ENCODE results near the gene DENND1A.

The DENND1A gene

GRCh38 chr9:123517512-123517911 lies 412.4 kb downstream of the DENND1A start:
- no peak for DNase-seq (ENCODE audit: extremely low read depth, low read depth)
- TF ChIP-seq, protein P1, sequence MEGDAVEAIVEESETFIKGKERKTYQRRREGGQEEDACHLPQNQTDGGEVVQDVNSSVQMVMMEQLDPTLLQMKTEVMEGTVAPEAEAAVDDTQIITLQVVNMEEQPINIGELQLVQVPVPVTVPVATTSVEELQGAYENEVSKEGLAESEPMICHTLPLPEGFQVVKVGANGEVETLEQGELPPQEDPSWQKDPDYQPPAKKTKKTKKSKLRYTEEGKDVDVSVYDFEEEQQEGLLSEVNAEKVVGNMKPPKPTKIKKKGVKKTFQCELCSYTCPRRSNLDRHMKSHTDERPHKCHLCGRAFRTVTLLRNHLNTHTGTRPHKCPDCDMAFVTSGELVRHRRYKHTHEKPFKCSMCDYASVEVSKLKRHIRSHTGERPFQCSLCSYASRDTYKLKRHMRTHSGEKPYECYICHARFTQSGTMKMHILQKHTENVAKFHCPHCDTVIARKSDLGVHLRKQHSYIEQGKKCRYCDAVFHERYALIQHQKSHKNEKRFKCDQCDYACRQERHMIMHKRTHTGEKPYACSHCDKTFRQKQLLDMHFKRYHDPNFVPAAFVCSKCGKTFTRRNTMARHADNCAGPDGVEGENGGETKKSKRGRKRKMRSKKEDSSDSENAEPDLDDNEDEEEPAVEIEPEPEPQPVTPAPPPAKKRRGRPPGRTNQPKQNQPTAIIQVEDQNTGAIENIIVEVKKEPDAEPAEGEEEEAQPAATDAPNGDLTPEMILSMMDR (IDR thresholded peaks at IDR 0.05; ENCODE audit: low read depth, low read length) = no peak

DNA sequence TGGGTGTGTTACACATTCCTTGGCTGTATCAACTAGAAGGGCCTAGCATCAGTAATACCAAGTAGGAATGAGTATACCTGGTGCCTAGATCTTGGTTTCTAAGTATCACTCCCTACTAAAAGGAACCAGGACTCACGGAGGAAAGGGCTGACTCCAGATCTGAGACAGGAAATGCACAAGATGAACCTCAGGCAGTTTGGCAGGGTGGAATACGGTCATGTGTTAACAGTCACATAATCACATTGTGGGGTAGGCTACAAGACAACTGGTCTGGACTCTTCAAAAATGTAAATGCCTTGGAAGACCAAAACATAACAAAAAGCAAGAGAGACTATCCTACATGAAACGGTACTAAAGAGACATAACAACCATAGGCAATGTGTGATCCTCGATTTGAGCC lies 415.2 kb downstream of the DENND1A start:
- no peak for DNase-seq (ENCODE audit: extremely low read depth, low read depth)
- TF ChIP-seq, protein P1 (IDR thresholded peaks at IDR 0.05; ENCODE audit: low read depth, low read length) = no peak

DNA sequence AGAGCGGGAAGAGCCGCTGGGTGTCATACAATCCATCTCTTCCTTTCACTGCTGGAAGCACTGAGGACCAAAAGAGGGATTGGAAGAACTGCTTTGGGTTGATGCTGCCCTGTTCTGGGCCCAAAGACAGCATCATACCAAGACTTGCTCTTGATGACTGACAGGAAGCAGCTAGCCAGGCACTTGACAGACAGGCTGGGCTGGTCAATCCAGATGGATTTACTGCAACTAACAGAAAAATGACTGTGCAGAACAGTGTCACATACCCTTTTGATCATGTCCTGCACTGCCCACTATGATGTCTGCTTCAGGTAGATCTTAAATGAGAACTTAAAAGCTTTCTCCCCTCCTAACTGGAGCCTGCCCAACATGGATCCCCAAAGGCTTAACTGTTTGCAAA lies 416.4 kb downstream of the DENND1A start:
- TF ChIP-seq, protein P1 (IDR thresholded peaks at IDR 0.05; ENCODE audit: low read depth, low read length) = no peak
- DNase-seq (ENCODE audit: extremely low read depth, low read depth) = no peak

- TF ChIP-seq, protein P1 (IDR thresholded peaks at IDR 0.05; ENCODE audit: low read depth, low read length) = no peak
- DNase-seq (ENCODE audit: extremely low read depth, low read depth) = no peak
These were observed 418.3 kb downstream of the DENND1A start for GRCh38 chr9:123511326-123512277.

DNA sequence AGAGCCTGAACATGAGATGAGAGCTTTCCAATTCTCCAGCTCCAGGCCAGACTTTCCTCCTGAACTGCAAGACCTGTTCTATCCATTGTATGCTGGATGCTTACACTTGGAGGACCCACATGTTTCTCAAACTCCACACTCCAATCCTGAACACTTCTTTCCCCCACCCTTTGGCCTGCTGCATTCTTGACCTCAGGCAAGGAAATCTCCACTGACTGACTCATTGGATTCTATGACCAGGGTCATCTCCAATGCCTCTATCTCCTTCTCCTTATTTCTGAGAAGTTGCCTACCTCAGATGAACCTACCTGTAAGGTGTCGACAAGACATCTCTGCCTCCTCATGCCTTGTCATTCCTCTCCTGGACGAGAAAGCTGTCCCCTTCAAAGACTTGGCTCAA lies 420.3 kb downstream of the DENND1A start:
- no peak for DNase-seq (ENCODE audit: extremely low read depth, low read depth)
- TF ChIP-seq, protein P1 (IDR thresholded peaks at IDR 0.05; ENCODE audit: low read depth, low read length) = no peak

DNA sequence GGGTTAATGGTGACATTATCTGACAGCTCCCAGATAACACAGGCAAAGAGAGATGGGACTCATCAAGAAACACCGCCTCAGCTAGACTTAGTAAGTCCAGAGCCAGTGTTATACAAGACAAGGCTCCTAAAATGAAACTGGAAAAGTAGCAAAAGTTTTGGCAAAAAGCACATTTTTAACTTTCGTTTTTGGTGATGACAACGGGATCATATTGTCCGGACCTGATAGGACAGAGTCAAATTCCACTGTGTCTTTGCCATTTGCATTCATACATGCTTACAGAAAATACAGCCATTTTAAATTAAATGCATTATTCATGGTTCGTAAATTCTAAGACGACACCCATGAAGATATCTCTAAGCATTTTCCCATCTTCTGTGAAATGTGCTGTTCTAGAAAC lies 421.9 kb downstream of the DENND1A start:
- TF ChIP-seq, protein P1 (IDR thresholded peaks at IDR 0.05; ENCODE audit: low read depth, low read length) = no peak
- no peak for DNase-seq (ENCODE audit: extremely low read depth, low read depth)

DNA sequence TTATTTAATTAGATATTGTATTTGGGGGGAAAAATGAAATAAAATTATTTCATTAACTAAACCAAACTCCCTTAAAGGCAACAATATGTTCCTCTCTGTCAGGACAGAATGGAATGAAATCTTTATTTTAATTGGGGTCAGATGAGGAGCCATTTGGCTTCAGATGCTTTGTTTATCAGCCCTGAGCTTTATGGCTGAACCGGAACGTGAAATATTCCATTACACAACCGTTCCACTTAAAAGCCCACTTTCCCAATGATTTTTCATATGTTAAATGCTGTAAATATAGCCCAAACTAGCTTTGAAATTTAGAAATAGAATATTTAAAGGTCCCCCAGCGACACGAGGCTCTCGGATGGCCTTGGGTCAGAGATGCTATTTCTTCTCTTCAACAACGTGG lies 424.4 kb downstream of the DENND1A start:
- TF ChIP-seq, protein P1 (IDR thresholded peaks at IDR 0.05; ENCODE audit: low read depth, low read length) = no peak
- DNase-seq (ENCODE audit: extremely low read depth, low read depth) = no peak
